ENCODE data around the gene RAB37. TPM values are rescaled to one million over a fixed set of nuclear protein-coding genes. Genes with fewer than 3 reads are reported as not detected.

The RAB37 gene
- total and polyA plus RNA-seq, 2 donors (not counting 1 experiment from before 2014, with no cell fraction given): 67.6 to 76.8 TPM

DNA sequence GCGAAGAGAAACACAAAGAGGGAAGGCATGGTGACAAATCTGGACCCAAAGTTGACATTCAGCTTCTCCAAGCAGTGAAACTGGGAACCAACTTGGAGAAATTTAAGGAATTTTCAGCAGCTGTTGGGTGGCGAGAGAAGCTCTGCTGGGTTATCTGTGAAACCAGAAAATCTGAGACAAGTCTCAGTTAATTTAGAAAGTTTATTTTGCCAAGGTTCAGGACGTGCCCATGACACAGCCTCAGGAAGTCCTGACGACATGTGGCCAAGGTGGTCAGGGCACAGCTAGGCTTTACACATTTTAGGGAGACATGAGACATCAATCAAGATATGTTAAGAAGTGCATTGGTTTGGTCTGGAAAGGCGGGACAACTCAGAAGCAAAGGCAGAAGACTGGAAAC lies 13.2 kb upstream of the RAB37 start:
- H3K4me3 Mint-ChIP-seq: no peak overlapping the region
- TF ChIP-seq EZH2 (IDR thresholded peaks at IDR 0.05; ENCODE audit: borderline replicate concordance, insufficient read depth, low read depth, low read length, poor library complexity, severe bottlenecking): no peak
- no peak for TF ChIP-seq CTCF (IDR thresholded peaks at IDR 0.05)
- H3K4me1 Mint-ChIP-seq: no peaks in the 10 kb centered on the region
- no peaks in the 10 kb centered on the region for H3K9me3 Mint-ChIP-seq (ENCODE audit: insufficient read depth)
- H3K4me2 ChIP-seq (replicated peaks; ENCODE audit: low read depth, low read length, poor library complexity, severe bottlenecking): no peak overlapping the region
- WGBS (ENCODE audit: insufficient coverage): 72% methylated on average over 5 of the region's 5 CpGs
- ChIA-PET POLR2A (interaction anchor here (0.6 kb wide), 1 partner anchor 15 kb away, joined by 3 read pairs; no protein-coding TSS in a partner anchor), CTCF (interaction anchor here (0.9 to 3.8 kb wide), 3 partner anchors 13 to 67 kb away, joined by 3 to 25 read pairs (median 8); partner anchors contain the start of gene RAB37)
- peaks cover 6% of the 10 kb centered on the region for H3K27me3 Mint-ChIP-seq
- H3K79me2 ChIP-seq (ENCODE audit: control insufficient read depth, insufficient read depth, low read length): no peaks in the 10 kb centered on the region
- no peak overlapping the region for H3K27ac ChIP-seq (ENCODE audit: low read length in 2 of 2)
- no peak overlapping the region for H3K9ac ChIP-seq (ENCODE audit: low read length)
- H2AFZ ChIP-seq (ENCODE audit: insufficient read depth, low read depth, low read length, poor library complexity, severe bottlenecking): no peak overlapping the region
- no peaks in the 10 kb centered on the region for H4K20me1 ChIP-seq (ENCODE audit: control insufficient read depth, insufficient read depth, low read length, poor library complexity, severe bottlenecking)
- peaks cover 0 to 4% (median 0%) of the 10 kb centered on the region in 4 experiments for H3K27me3 ChIP-seq (replicated peaks in 1 of 4; ENCODE audit: control extremely low read depth in 1 of 4, control insufficient read depth in 3 of 4, insufficient read depth in 4 of 4, low read length in 3 of 4)
- H3K4me1 ChIP-seq (ENCODE audit: control insufficient read depth in 2 of 2, insufficient read depth in 2 of 2, low read length in 2 of 2): peaks cover 0 to 8% of the 10 kb centered on the region in 2 donors
- H3K27ac Mint-ChIP-seq: no peak overlapping the region
- no peaks in the 10 kb centered on the region for H3K36me3 ChIP-seq (replicated peaks in 1 of 2; ENCODE audit: control extremely low read depth in 1 of 2, control insufficient read depth in 1 of 2, extremely low read depth in 1 of 2, insufficient read depth in 2 of 2, low read length in 1 of 2)
- no peak overlapping the region for H3K4me3 ChIP-seq (ENCODE audit: control extremely low read depth in 1 of 5, extremely low read depth in 1 of 5, insufficient read depth in 1 of 5, low read depth in 2 of 5, low read length in 4 of 5)
- DNase-seq: no peak
- intact Hi-C loops (cut with micrococcal nuclease): no loop called here
- ATAC-seq (ENCODE audit: low read depth): no peak
- H3K9me3 ChIP-seq (ENCODE audit: control extremely low read depth in 1 of 3, control insufficient read depth in 2 of 3, insufficient read depth in 1 of 3, low read length in 2 of 3): no peaks in the 10 kb centered on the region

DNA sequence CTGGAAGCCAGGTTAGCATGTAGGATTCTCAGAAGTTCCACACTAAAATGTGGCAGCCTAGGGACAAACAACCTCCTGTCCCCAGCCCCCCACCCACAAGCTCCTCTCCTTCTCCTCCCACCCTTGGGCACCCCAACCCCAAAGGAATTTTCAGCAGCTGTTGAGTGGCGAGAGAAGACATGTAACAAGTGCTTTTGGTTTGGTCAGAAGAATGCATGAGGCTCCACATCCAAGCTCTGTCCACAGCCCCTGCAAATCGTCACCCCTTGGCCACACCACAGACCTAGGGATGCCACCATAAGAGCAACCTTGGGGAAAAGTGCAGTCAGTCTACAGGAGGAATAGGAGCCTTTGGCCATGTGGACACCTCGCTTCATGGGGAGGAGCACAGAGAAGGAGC lies 11.9 kb upstream of the RAB37 start:
- H3K4me2 ChIP-seq (replicated peaks; ENCODE audit: low read depth, low read length, poor library complexity, severe bottlenecking): no peak overlapping the region
- Mint-ChIP-seq H3K27ac (no peak overlapping the region), H3K9me3 (ENCODE audit: insufficient read depth) (no peaks in the 10 kb centered on the region), H3K4me3 (no peak overlapping the region), H3K27me3 (peaks cover 6% of the 10 kb centered on the region), H3K4me1 (peaks cover 2% of the 10 kb centered on the region)
- WGBS (ENCODE audit: insufficient coverage): 100% methylated on average over 1 of the region's 3 CpGs
- no peaks in the 10 kb centered on the region for H3K36me3 ChIP-seq (replicated peaks in 1 of 2; ENCODE audit: control extremely low read depth in 1 of 2, control insufficient read depth in 1 of 2, extremely low read depth in 1 of 2, insufficient read depth in 2 of 2, low read length in 1 of 2)
- H3K9me3 ChIP-seq (ENCODE audit: control extremely low read depth in 1 of 3, control insufficient read depth in 2 of 3, insufficient read depth in 1 of 3, low read length in 2 of 3): no peaks in the 10 kb centered on the region
- H3K79me2 ChIP-seq (ENCODE audit: control insufficient read depth, insufficient read depth, low read length): no peaks in the 10 kb centered on the region
- TF ChIP-seq EZH2 (IDR thresholded peaks at IDR 0.05; ENCODE audit: borderline replicate concordance, insufficient read depth, low read depth, low read length, poor library complexity, severe bottlenecking): no peak
- TF ChIP-seq CTCF (IDR thresholded peaks at IDR 0.05): no peak
- ATAC-seq (ENCODE audit: low read depth) (no peak), DNase-seq (no peak)
- H3K4me3 ChIP-seq (ENCODE audit: control extremely low read depth in 1 of 5, extremely low read depth in 1 of 5, insufficient read depth in 1 of 5, low read depth in 2 of 5, low read length in 4 of 5): no peak overlapping the region
- no peak overlapping the region for H3K9ac ChIP-seq (ENCODE audit: low read length)
- H3K4me1 ChIP-seq (ENCODE audit: control insufficient read depth in 2 of 2, insufficient read depth in 2 of 2, low read length in 2 of 2): peaks cover under 1 to 12% of the 10 kb centered on the region in 2 donors
- intact Hi-C loops (cut with micrococcal nuclease): no loop called here
- H3K27me3 ChIP-seq (replicated peaks in 1 of 4; ENCODE audit: control extremely low read depth in 1 of 4, control insufficient read depth in 3 of 4, insufficient read depth in 4 of 4, low read length in 3 of 4): peaks cover 0 to under 1% (median 0%) of the 10 kb centered on the region in 4 experiments
- H3K27ac ChIP-seq (ENCODE audit: low read length in 2 of 2): no peak overlapping the region
- ChIA-PET POLR2A (no interaction called here), CTCF (interaction anchor here (0.9 to 3.8 kb wide), 3 partner anchors 12 to 68 kb away, joined by 3 to 25 read pairs (median 8); partner anchors contain the start of gene RAB37)
- no peaks in the 10 kb centered on the region for H4K20me1 ChIP-seq (ENCODE audit: control insufficient read depth, insufficient read depth, low read length, poor library complexity, severe bottlenecking)
- no peak overlapping the region for H2AFZ ChIP-seq (ENCODE audit: insufficient read depth, low read depth, low read length, poor library complexity, severe bottlenecking)
